ENCODE results near the gene ARTN. TPM values are rescaled to one million over a fixed set of nuclear protein-coding genes. Genes with fewer than 3 reads are reported as not detected.

The ARTN gene
- total and polyA plus RNA-seq, 11 donors = 0.07 to 1.3 (median 0.23) TPM; not detected in 6

DNA sequence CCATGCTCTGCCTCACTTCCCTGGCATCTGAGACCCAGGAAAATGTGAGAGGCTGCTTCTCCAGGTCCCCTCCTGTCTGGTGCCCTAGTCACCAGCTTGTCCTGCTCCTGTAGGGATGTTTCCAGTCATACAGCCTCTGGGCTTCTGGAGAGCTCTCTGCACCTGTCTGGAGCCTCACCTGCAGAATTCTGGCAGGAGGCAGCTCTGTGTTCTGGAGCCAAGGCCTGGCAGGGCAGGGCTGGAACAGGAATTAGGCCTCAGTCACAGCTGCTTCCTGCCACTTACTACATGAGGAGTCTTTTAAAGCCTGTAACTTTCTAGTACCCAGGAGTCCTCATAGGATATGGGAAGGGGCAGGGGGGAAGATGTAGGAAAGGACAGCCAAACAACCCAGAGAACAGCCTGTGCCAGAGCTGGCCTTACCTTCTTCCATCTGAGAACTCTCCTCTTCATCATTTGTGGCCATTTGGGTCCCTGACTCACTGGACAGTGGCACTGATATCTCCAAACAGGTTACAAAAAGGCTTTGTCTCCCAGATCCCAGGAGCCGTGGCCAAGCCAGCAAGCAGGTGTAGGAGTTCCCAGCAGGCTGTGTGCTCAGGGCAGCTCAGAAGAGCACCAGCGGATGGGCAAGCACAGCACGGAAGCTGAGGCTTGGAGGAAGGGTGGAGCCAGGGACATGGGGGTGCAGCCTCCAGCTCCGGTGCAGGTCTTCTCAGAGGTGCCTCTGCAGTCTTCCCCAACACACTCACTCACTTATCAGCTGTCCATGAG lies 31.4 kb upstream of the ARTN start:
- no peak for ATAC-seq
- intact Hi-C loops (cut with DNase I) = no loop called here

GRCh38 chr1:43904660-43905551 lies 28.7 kb upstream of the ARTN start:
- Histone ChIP-seq H3K4me3 (no peak overlapping the region), H3K27me3 (no peaks in the 10 kb centered on the region), H3K36me3 (peaks cover 0 to 20% (median 6%) of the 10 kb centered on the region in 9 donors), H3K27ac (no peak overlapping the region), H3K4me1 (peaks cover 0 to 10% (median 0%) of the 10 kb centered on the region in 12 donors), H3K9me3 (no peaks in the 10 kb centered on the region)
- ATAC-seq = no peak
- DNase-seq = no peak
- TF ChIP-seq, protein P1, sequence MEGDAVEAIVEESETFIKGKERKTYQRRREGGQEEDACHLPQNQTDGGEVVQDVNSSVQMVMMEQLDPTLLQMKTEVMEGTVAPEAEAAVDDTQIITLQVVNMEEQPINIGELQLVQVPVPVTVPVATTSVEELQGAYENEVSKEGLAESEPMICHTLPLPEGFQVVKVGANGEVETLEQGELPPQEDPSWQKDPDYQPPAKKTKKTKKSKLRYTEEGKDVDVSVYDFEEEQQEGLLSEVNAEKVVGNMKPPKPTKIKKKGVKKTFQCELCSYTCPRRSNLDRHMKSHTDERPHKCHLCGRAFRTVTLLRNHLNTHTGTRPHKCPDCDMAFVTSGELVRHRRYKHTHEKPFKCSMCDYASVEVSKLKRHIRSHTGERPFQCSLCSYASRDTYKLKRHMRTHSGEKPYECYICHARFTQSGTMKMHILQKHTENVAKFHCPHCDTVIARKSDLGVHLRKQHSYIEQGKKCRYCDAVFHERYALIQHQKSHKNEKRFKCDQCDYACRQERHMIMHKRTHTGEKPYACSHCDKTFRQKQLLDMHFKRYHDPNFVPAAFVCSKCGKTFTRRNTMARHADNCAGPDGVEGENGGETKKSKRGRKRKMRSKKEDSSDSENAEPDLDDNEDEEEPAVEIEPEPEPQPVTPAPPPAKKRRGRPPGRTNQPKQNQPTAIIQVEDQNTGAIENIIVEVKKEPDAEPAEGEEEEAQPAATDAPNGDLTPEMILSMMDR (IDR thresholded peaks at IDR 0.05) = no peak
- TF ChIP-seq POLR2A (IDR thresholded peaks at IDR 0.05) = no peak
- WGBS, 4 donors = 43 to 65% (median 59%) methylated on average over 7 of the region's 7 CpGs
- intact Hi-C loops (cut with DNase I) = no loop called here

More for the DNA sequence above, 31.4 kb upstream of the ARTN start:
- peaks cover 0 to 34% (median 13%) of the 10 kb centered on the region in 9 donors for H3K36me3 ChIP-seq
- TF ChIP-seq, protein P1 (IDR thresholded peaks at IDR 0.05) = no peak
- no peak for TF ChIP-seq POLR2A (IDR thresholded peaks at IDR 0.05)
- peaks cover 0 to 10% (median 0%) of the 10 kb centered on the region in 12 donors for H3K4me1 ChIP-seq
- no peaks in the 10 kb centered on the region for H3K27me3 ChIP-seq
- 94 to 100% (median 96%) methylated on average over 4 of the region's 4 CpGs for WGBS, 4 donors
- H3K9me3 ChIP-seq = no peaks in the 10 kb centered on the region
- no peak overlapping the region for H3K4me3 ChIP-seq
- no peak overlapping the region for H3K27ac ChIP-seq
- DNase-seq = no peak

GRCh38 chr1:43908226-43908625 lies 25.4 kb upstream of the ARTN start:
- Histone ChIP-seq H3K27me3 (no peaks in the 10 kb centered on the region), H3K27ac (no peak overlapping the region), H3K36me3 (peaks cover 0 to 23% (median 6%) of the 10 kb centered on the region in 9 donors), H3K4me1 (peaks cover 0 to 7% (median 0%) of the 10 kb centered on the region in 12 donors), H3K9me3 (no peaks in the 10 kb centered on the region), H3K4me3 (no peak overlapping the region)
- ATAC-seq (no peak), DNase-seq (no peak)
- intact Hi-C loops (cut with DNase I) = no loop called here
- TF ChIP-seq POLR2A (IDR thresholded peaks at IDR 0.05) = no peak
- TF ChIP-seq, protein P1 (IDR thresholded peaks at IDR 0.05) = no peak
- WGBS, 4 donors = 98 to 100% (median 99%) methylated on average over 2 of the region's 2 CpGs

DNA sequence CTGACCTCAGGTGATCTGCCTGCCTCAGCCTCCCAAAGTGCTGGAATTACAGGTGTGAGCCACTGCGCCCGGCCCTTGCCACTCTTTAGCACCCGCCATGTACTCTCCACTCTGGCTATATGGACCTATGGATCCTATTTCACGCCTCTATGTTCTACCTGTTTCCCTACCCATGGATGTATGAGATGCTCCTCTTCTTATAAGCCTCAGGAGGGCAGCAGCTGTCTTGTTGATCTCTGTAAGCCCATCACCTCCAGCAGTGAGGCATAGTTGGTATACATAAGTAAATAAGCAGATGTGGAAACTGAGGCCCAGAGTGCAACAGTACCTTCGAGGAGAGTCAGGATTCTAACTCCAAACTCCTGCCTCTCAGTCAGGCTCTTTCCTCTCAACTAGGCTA lies 24.7 kb upstream of the ARTN start:
- no peak for ATAC-seq
- Histone ChIP-seq H3K9me3 (no peaks in the 10 kb centered on the region), H3K36me3 (peaks cover 0 to 23% (median 6%) of the 10 kb centered on the region in 9 donors), H3K4me3 (no peak overlapping the region), H3K27me3 (no peaks in the 10 kb centered on the region), H3K27ac (no peak overlapping the region), H3K4me1 (peaks cover 0 to 7% (median 0%) of the 10 kb centered on the region in 12 donors)
- intact Hi-C loops (cut with DNase I) = no loop called here
- 91 to 97% (median 93%) methylated on average over 5 of the region's 5 CpGs for WGBS, 4 donors
- TF ChIP-seq, protein P1 (IDR thresholded peaks at IDR 0.05) = no peak
- TF ChIP-seq POLR2A (IDR thresholded peaks at IDR 0.05) = no peak
- no peak for DNase-seq

Measured in heart left ventricle (tissue), 16 donors.